ENCODE measurements around the gene ADGB. TPM values are rescaled to one million over a fixed set of nuclear protein-coding genes. Genes with fewer than 3 reads are reported as not detected.

Gene ADGB
- total and polyA plus RNA-seq, 2 of the 13 experiments (the other 11 are each of a cell fraction or from before 2014, with no cell fraction given), result not detected

DNA sequence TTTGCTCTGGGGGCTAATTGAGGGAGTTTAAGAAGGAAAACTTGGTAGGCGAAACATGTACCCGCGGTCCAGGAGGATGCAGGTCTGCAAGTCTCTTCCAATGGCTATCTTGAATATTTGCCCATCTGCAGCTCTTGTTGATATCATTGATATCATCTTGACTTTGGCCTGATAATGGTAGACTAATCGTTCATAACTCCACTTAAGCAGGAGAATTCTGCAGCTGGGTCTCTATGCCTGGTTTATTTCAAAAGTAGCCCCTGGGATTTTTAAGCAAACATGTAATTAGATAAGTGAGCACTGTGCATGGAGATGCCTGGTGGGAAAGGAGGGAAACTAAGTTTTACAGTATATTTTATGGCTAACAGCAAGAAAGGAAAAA lies 52.7 kb downstream of the ADGB start (continued):
- TF ChIP-seq TFDP2 (CRISPR knock-in tag; IDR thresholded peaks at IDR 0.05) (no peak), ZSCAN20 (CRISPR knock-in tag; IDR thresholded peaks at IDR 0.05; ENCODE audit: borderline replicate concordance) (no peak)
- TF ChIP-seq, protein P1, sequence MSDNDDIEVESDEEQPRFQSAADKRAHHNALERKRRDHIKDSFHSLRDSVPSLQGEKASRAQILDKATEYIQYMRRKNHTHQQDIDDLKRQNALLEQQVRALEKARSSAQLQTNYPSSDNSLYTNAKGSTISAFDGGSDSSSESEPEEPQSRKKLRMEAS (IDR thresholded peaks at IDR 0.05), result no peak

- no peak overlapping the region for H3K4me3 ChIP-seq (replicated peaks in 1 of 3; ENCODE audit: insufficient read depth in 1 of 3, low read depth in 2 of 3, low read length in 3 of 3)
- no TSS peak for BruUV-seq (replicated peaks)
- no peaks in the 10 kb centered on the region for H3K9me3 ChIP-seq (ENCODE audit: low read length)
- no peaks in the 10 kb centered on the region for H3K79me2 ChIP-seq (ENCODE audit: insufficient read depth, low read length)
- WGBS (ENCODE audit: low lambda C conversion rate), result no CpG with 5 or more reads among the region's 3 CpGs
- no peaks in the 10 kb centered on the region for H4K20me1 ChIP-seq (ENCODE audit: insufficient read depth, low read length)
- no peaks in the 10 kb centered on the region for H3K36me3 ChIP-seq (replicated peaks in 1 of 2; ENCODE audit: control insufficient read depth in 1 of 2, insufficient read depth in 2 of 2, low read length in 2 of 2)
- in situ Hi-C loops (cut with HindIII; ENCODE audit: extremely low pct_ligation_motif_present, low pct_unique_long_range_greater_than_20kb), result no loop called here
- H3K27ac ChIP-seq (ENCODE audit: extremely low read length, insufficient read depth, low read length), result no peak overlapping the region
- H3K27me3 ChIP-seq (ENCODE audit: control insufficient read depth in 1 of 2, insufficient read depth in 2 of 2, low read length in 2 of 2), result no peaks in the 10 kb centered on the region
- no peak overlapping the region for H3K9ac ChIP-seq (ENCODE audit: insufficient read depth, low read depth, low read length)
- no peak overlapping the region for H2AFZ ChIP-seq (ENCODE audit: low read length)
- DNase-seq (ENCODE audit: low spot score), result no peak
- intact Hi-C loops (cut with micrococcal nuclease; ENCODE audit: unreplicated experiment), result no loop called here
- H3K4me1 ChIP-seq (ENCODE audit: insufficient read depth, low read length), result no peaks in the 10 kb centered on the region
- ChIA-PET CTCF (ENCODE audit: low intra/inter-chr PET ratio, low total read pairs) (no interaction called here), POLR2A (no interaction called here)
- FAIRE-seq, result no peak
- H3K4me2 ChIP-seq (ENCODE audit: low read depth, low read length), result no peak overlapping the region
- ATAC-seq, result no peak
- TF ChIP-seq ZNF468 (CRISPR knock-in tag; IDR thresholded peaks at IDR 0.05) (no peak), SIN3B (IDR thresholded peaks at IDR 0.05; ENCODE audit: low read length) (no peak), THYN1 (CRISPR knock-in tag; IDR thresholded peaks at IDR 0.05; ENCODE audit: borderline replicate concordance, low read depth) (no peak), CHCHD3 (CRISPR knock-in tag; IDR thresholded peaks at IDR 0.05) (no peak), MATR3 (CRISPR knock-in tag; IDR thresholded peaks at IDR 0.05) (no peak), HNF4A (CRISPR knock-in tag; IDR thresholded peaks at IDR 0.05) (no peak), ZNF766 (CRISPR knock-in tag; IDR thresholded peaks at IDR 0.05; ENCODE audit: borderline replicate concordance) (no peak), REL (CRISPR knock-in tag; conservative IDR thresholded peaks at IDR 0.05) (no peak), NFE2 (CRISPR knock-in tag; IDR thresholded peaks at IDR 0.05) (no peak), SRSF4 (IDR thresholded peaks at IDR 0.05; ENCODE audit: low read depth, low read length, poor library complexity, severe bottlenecking) (no peak), LBX2 (CRISPR knock-in tag; IDR thresholded peaks at IDR 0.05; ENCODE audit: borderline replicate concordance) (no peak)
- TF ChIP-seq, protein P2, sequence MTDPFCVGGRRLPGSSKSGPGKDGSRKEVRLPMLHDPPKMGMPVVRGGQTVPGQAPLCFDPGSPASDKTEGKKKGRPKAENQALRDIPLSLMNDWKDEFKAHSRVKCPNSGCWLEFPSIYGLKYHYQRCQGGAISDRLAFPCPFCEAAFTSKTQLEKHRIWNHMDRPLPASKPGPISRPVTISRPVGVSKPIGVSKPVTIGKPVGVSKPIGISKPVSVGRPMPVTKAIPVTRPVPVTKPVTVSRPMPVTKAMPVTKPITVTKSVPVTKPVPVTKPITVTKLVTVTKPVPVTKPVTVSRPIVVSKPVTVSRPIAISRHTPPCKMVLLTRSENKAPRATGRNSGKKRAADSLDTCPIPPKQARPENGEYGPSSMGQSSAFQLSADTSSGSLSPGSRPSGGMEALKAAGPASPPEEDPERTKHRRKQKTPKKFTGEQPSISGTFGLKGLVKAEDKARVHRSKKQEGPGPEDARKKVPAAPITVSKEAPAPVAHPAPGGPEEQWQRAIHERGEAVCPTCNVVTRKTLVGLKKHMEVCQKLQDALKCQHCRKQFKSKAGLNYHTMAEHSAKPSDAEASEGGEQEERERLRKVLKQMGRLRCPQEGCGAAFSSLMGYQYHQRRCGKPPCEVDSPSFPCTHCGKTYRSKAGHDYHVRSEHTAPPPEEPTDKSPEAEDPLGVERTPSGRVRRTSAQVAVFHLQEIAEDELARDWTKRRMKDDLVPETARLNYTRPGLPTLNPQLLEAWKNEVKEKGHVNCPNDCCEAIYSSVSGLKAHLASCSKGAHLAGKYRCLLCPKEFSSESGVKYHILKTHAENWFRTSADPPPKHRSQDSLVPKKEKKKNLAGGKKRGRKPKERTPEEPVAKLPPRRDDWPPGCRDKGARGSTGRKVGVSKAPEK (CRISPR knock-in tag; IDR thresholded peaks at IDR 0.05; ENCODE audit: borderline replicate concordance), result no peak
- TF ChIP-seq, protein P3, sequence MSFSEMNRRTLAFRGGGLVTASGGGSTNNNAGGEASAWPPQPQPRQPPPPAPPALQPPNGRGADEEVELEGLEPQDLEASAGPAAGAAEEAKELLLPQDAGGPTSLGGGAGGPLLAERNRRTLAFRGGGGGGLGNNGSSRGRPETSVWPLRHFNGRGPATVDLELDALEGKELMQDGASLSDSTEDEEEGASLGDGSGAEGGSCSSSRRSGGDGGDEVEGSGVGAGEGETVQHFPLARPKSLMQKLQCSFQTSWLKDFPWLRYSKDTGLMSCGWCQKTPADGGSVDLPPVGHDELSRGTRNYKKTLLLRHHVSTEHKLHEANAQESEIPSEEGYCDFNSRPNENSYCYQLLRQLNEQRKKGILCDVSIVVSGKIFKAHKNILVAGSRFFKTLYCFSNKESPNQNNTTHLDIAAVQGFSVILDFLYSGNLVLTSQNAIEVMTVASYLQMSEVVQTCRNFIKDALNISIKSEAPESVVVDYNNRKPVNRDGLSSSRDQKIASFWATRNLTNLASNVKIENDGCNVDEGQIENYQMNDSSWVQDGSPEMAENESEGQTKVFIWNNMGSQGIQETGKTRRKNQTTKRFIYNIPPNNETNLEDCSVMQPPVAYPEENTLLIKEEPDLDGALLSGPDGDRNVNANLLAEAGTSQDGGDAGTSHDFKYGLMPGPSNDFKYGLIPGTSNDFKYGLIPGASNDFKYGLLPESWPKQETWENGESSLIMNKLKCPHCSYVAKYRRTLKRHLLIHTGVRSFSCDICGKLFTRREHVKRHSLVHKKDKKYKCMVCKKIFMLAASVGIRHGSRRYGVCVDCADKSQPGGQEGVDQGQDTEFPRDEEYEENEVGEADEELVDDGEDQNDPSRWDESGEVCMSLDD (CRISPR knock-in tag; IDR thresholded peaks at IDR 0.05; ENCODE audit: borderline replicate concordance), result no peak
Observed at GRCh38 chr6:146657432-146657831, 58.7 kb downstream of the ADGB start.

Measured in HepG2 (cell line).